Measurements from ENCODE around the gene C2orf72. TPM values are rescaled to one million over a fixed set of nuclear protein-coding genes. Genes with fewer than 3 reads are reported as not detected.

The C2orf72 gene
- total and polyA plus RNA-seq, 11 donors, result 0.07 to 0.20 (median 0.08) TPM; not detected in 5

DNA sequence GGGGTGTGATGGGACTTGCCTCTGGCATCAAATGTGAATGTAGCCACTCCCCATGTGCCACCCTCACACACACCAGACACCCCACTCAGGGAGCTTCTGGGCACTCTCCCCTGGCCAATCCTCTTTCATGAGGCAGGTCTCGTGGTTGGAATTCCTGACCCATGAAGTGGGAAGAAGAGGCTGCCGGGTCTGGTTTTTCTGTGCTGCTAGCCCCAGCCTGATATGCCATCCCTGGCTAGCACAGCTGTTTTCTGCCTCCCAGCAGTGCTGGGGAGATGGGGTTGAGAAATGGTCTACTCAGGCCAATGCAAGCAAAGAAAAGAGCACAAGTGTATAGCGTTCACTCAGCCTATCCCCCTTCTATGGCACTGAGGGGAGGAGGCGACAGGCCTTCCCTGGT lies 1.2 kb upstream of the C2orf72 start:
- TF ChIP-seq, protein P1, sequence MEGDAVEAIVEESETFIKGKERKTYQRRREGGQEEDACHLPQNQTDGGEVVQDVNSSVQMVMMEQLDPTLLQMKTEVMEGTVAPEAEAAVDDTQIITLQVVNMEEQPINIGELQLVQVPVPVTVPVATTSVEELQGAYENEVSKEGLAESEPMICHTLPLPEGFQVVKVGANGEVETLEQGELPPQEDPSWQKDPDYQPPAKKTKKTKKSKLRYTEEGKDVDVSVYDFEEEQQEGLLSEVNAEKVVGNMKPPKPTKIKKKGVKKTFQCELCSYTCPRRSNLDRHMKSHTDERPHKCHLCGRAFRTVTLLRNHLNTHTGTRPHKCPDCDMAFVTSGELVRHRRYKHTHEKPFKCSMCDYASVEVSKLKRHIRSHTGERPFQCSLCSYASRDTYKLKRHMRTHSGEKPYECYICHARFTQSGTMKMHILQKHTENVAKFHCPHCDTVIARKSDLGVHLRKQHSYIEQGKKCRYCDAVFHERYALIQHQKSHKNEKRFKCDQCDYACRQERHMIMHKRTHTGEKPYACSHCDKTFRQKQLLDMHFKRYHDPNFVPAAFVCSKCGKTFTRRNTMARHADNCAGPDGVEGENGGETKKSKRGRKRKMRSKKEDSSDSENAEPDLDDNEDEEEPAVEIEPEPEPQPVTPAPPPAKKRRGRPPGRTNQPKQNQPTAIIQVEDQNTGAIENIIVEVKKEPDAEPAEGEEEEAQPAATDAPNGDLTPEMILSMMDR (IDR thresholded peaks at IDR 0.05), result no peak
- TF ChIP-seq POLR2A (IDR thresholded peaks at IDR 0.05), result no peak

GRCh38 chr2:231036578-231037106 lies 681 bp upstream of the C2orf72 start:
- no peaks in the 10 kb centered on the region for H3K36me3 ChIP-seq
- no peak overlapping the region for H3K27ac ChIP-seq
- intact Hi-C loops (cut with DNase I), result no loop called here
- DNase-seq (no peak), ATAC-seq (no peak)
- WGBS, 4 donors, result 55 to 61% (median 57%) methylated on average over 12 of the region's 12 CpGs
- H3K4me3 ChIP-seq, result no peak overlapping the region
- H3K9me3 ChIP-seq, result no peaks in the 10 kb centered on the region
- H3K4me1 ChIP-seq, result peaks cover 0 to 15% (median 0%) of the 10 kb centered on the region in 12 donors
- TF ChIP-seq, protein P1 (IDR thresholded peaks at IDR 0.05), result no peak
- no peak for TF ChIP-seq POLR2A (IDR thresholded peaks at IDR 0.05)
- H3K27me3 ChIP-seq, result peaks cover 8 to 79% (median 48%) of the 10 kb centered on the region in 9 donors

More for the DNA sequence above, 1.2 kb upstream of the C2orf72 start:
- intact Hi-C loops (cut with DNase I), result no loop called here
- no peak for DNase-seq
- H3K27me3 ChIP-seq, result peaks cover 8 to 79% (median 44%) of the 10 kb centered on the region in 9 donors
- ATAC-seq, result no peak
- peaks cover 0 to 15% (median 0%) of the 10 kb centered on the region in 12 donors for H3K4me1 ChIP-seq
- H3K9me3 ChIP-seq, result no peaks in the 10 kb centered on the region
- H3K36me3 ChIP-seq, result no peaks in the 10 kb centered on the region
- WGBS, 4 donors, result 47 to 63% (median 56%) methylated on average over 4 of the region's 4 CpGs
- no peak overlapping the region for H3K4me3 ChIP-seq
- H3K27ac ChIP-seq, result no peak overlapping the region

GRCh38 chr2:231037731-231038482 lies 584 bp downstream of the C2orf72 start:
- no peak for TF ChIP-seq POLR2A (IDR thresholded peaks at IDR 0.05)
- TF ChIP-seq, protein P1 (IDR thresholded peaks at IDR 0.05), result no peak
- H3K4me1 ChIP-seq, result peaks cover 0 to 15% (median 0%) of the 10 kb centered on the region in 12 donors
- H3K4me3 ChIP-seq, result peak overlapping the region in 6 of 12 donors; percentile 12 to 44 (median 25)
- intact Hi-C loops (cut with DNase I), result no loop called here
- 1 to 6% (median 2%) methylated on average over 23 to 104 of the region's 104 CpGs for WGBS, 4 donors
- no peaks in the 10 kb centered on the region for H3K9me3 ChIP-seq
- no peak overlapping the region for H3K27ac ChIP-seq
- ATAC-seq, result no peak
- peaks cover 8 to 81% (median 48%) of the 10 kb centered on the region in 9 donors for H3K27me3 ChIP-seq
- no peaks in the 10 kb centered on the region for H3K36me3 ChIP-seq
- no peak for DNase-seq

GRCh38 chr2:231038483-231039293 lies 1.4 kb downstream of the C2orf72 start:
- intact Hi-C loops (cut with DNase I), result no loop called here
- no peaks in the 10 kb centered on the region for H3K9me3 ChIP-seq
- TF ChIP-seq, protein P1 (IDR thresholded peaks at IDR 0.05), result no peak
- no peak for TF ChIP-seq POLR2A (IDR thresholded peaks at IDR 0.05)
- 26 to 35% (median 29%) methylated on average over 21 of the region's 21 CpGs for WGBS, 4 donors
- H3K27me3 ChIP-seq, result peaks cover 8 to 75% (median 48%) of the 10 kb centered on the region in 9 donors
- peak overlapping the region in 2 of 12 donors; percentile 21 to 44 for H3K4me3 ChIP-seq
- H3K36me3 ChIP-seq, result no peaks in the 10 kb centered on the region
- no peak for ATAC-seq
- H3K27ac ChIP-seq, result no peak overlapping the region
- H3K4me1 ChIP-seq, result peaks cover 0 to 15% (median 0%) of the 10 kb centered on the region in 12 donors
- DNase-seq, result no peak

Measured in heart left ventricle (tissue), 16 donors.